Superior temporal gyrus (tissue), 1 donor: ENCODE results near the gene KLHL8.
A peak's percentile ranks its signal among the peaks of the same experiment; 100 is the strongest.

ENCODE experiments used
- DNase-seq: peaks from one replicate; pipeline ENCODE4 v3.0.0-alpha.2; 2016; ENCODE audit errors: extremely low spot score

Gene KLHL8

DNA sequence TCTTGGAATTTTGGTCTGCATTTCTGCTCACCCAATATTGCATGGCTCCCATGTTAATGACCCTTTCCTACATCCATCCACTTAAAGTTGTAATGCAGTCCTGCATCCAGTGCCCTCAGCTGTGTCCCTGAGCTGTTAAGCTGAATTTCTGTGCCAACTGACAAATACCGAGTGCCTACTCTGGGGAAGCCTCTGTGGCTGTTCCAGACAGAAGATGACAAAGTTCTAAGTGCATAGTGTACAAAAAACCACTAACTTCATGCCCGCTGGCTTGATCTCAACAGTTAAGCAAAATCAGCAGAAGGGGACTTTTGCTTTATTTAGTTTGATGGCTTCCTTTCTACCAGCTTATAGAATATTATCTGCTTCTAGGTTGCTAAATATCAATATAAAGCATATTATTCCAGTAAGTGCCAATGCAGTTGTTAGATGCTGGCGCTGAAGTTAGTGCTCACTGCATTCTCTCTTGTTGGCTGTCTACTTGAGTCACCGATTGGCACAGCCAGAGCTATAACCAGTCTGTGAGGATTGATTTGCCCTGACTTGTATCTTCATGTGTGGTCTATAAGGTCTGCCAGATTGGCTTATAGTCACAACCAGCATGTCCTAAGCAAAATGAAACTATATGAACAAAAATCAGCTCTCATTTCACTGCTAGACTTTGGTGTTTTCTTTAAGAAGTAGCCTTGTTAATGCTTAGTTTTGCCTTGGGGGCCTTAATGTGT lies 98.9 kb downstream of the KLHL8 start:
- peak; percentile 34 for DNase-seq

DNA sequence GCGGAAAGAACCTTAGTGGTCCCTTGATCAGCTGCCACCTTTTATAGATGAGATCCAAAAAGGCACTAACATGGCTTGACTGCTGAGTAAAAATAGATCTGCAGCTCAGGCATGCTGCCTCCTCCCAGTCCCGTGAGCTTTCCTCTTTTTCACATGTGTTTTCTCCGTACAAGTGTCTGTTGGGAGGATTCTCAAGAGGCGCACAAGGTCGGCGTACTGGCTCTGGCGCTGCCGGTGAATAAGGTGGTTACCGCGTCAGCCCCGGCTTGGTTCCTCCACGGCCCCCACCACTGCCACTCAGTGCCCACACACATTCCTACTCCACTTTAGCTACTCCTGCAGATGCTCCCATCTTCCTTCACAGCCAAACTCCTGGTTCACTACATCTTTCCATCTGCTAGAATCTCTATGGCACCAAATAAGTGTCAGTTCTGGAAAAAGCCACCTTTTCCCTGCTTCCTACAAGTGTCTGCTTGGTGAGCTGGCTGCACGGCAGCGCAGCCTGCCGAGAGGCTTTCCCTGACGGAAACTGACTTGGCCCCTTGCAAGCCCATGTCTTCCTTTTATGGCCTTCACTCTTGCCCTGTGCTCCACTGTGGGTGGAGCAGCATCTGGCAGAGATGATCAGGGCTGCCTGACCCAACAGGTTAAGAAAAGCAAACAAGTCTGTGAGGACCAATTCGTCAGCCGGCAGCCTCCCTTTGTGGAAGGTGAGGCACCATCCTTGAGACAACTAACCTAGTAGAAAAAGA lies 99.8 kb downstream of the KLHL8 start:
- peak; percentile 33 for DNase-seq

DNA sequence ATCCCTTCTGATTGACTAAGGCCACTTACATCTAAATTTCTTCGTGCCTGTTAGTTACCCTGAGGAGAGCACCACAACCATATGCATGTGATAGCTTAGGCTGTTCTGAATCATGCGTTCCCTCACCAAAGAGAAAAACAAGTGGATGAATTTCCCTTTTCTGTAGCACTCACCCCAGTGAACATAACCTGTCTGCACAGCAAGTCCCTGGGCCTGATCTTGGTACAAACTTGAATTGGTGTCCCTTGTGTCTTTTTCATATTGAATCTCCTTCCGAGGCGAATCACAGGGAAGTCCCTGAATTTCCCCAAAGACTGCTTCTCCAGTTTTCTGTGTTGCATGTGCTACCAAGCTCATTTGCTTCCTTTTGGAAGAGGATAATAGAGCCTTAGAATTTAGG lies 100.4 kb downstream of the KLHL8 start:
- DNase-seq: peak; percentile 29

DNA sequence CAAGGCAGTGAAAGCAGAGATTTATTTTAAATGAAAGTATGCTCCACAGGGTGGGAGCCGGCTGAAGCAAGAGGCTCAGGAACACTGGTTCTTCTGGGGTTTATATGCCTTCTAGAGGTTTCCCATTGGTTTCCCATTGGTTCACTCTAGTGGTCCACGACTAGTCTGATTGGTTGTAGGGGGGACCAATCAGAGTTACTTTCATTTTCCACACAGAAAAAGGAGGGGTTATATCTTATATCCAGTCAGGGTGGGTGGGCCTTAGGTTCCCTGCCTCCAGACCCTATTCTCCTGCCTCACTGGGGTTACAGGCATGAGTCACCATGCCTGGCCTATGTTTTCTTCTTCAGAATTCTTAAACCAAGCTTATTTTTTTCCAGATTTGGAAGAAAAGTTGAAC lies 101.6 kb downstream of the KLHL8 start:
- no peak for DNase-seq

DNA sequence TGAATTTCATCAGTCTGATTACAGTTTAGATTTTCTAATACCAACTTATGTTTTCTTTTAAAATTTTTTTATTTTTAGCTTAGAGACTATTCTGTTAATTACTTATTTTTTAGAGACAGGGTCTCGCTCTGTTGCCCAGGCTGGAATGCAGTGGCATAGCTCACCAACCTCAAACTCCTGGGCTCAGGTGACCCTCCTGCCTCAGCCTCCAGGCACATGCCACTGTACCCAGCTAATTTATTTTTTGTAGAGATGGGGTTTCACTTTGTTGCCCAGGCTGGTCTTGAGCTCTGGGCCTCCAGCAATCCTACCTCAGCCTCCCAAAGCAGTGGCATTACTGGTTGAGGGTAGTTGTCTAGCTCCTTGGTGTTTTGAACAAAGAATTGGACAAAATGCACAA lies 102.0 kb downstream of the KLHL8 start:
- no peak for DNase-seq

DNA sequence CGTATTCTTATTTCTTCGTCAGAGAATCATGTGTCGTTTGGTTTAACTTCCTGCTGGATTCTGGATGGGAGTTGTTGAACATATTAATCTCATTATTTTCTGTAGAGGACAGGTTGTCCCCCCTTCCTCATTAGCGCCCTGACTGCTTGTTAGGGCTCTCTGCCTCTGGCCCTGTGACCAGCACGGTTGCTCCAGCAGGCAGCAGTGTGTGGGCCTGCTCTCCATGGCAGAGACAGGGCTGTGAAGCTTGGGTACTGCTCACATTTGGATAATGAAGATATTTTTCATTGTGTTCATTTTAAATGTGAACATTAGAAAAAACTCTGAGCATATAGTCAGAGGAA lies 102.7 kb downstream of the KLHL8 start:
- no peak for DNase-seq

DNA sequence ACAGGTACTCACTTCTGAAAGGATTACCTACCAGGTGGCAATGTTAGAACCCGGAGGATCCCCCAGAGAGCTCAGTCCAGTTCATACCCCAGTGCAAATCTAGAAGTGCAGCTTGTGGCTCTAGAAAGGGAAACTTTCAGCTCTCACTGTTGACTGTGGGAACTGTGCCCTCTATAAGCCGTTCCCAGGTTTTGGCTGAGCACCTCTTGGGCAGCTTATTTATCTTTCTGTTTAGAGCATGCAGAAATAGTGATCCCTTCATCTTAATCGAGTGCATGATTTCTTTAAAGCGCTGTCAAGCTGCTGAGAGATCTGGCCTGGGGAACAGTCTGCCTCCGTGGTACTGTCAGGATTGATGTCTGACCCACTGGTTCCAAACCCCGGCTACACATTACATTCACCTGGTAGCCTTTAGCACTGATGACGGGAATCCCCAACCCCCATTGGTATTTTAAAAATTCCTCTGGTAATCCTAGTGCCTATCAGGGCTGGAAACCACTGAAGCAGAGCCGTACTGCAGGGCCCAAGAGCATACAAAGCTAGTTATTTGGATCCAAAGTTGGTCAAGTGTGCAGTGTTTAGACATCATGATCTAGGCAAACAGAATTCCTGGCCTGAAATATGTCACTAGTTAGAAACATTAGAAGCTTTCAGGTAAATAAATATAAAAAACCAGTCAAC lies 103.2 kb downstream of the KLHL8 start:
- DNase-seq: no peak

DNA sequence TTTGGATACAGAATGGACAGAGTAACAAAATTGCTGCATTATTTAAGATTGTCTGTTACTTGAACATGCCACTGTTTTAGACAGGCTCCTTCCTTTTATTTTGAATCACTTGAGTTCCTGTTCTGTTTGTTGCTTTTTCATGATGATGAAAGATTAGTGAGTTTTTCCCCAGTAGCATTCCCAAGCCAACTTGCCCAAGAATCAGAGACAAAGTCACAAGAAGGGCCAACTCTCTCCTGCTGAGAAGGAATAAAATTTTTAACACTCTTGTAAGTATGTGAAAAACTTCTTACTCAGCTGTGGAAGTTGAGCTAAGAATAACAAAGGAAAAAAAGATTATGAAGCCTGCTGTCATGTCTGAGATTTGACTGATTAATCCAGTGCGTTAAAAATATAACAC lies 104.2 kb downstream of the KLHL8 start:
- no peak for DNase-seq

DNA sequence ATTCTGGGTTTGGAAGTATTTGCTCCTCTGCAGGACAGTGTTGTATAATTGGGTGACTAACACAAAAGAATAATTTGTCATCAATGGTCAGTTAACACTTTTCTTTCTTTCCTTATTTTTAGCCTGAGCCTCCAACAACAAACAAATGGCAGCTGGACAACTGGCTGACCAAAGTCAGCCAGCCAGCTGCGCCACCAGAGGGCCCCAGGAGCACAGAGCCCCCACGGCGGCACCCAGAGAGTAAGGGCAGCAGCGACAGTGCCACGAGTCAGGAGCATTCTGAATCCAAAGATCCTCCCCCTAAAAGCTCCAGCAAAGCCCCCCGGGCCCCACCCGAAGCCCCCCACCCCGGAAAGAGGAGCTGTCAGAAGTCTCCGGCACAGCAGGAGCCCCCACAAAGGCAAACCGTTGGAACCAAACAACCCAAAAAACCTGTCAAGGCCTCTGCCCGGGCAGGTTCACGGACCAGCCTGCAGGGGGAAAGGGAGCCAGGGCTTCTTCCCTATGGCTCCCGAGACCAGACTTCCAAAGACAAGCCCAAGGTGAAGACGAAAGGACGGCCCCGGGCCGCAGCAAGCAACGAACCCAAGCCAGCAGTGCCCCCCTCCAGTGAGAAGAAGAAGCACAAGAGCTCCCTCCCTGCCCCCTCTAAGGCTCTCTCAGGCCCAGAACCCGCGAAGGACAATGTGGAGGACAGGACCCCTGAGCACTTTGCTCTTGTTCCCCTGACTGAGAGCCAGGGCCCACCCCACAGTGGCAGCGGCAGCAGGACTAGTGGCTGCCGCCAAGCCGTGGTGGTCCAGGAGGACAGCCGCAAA lies 106.0 kb downstream of the KLHL8 start:
- DNase-seq: no peak

DNA sequence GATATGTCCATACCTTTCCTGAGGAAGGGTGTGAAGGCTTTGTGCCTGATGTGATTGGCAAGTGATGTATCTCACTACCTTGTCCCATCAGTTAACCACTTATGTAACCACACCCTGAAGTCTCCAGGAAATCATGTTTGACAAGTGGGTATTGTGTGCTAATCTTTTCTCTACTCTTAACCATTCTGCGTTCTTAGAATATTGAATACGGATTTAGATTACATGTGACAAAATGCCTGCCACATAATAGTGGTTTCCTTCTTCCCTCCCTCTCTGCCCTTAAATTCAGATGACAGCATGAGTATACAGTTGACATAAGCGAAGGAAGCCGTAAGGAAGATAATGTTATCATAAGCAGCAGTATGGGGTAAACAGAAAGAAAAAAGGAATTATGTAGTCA lies 108.4 kb downstream of the KLHL8 start:
- DNase-seq: no peak
